Natural killer cell (primary cell): ENCODE results near the gene SLC38A5. TPM values are rescaled to one million over a fixed set of nuclear protein-coding genes. Genes with fewer than 3 reads are reported as not detected.

Source experiments
- ATAC-seq, 3 donors: fragments of 150-1000 bp in 2 of 3; fragments of 200-7000 bp in 1 of 3; cut with Tn5 transposase; 1 replicate in 1 of 3; 2 replicates in 2 of 3; pipeline ENCODE4 v1.10.0; 2021; ENCODE audit warnings: mild to moderate bottlenecking in 2 of 3, moderate library complexity in 2 of 3
- DNase-seq, 2 donors: peaks; one replicate each; pipeline versions ENCODE4 v3.0.0 to v3.0.0-alpha.2; 2013 to 2021; ENCODE audit warnings: mixed read lengths in 1 of 2
- H3K27ac ChIP-seq: one replicate; pipeline ENCODE4 v1.5.1; 2013; ENCODE audit warnings: mild to moderate bottlenecking, low read length
- H3K27me3 ChIP-seq: one replicate; pipeline ENCODE4 v1.6.1; 2013; ENCODE audit warnings: low read length; ENCODE audit not compliant: control insufficient read depth, insufficient read depth
- H3K36me3 ChIP-seq: one replicate; pipeline ENCODE4 v1.6.1; 2013; ENCODE audit warnings: low read length; ENCODE audit not compliant: control insufficient read depth, insufficient read depth
- H3K4me1 ChIP-seq: one replicate; pipeline ENCODE4 v1.6.1; 2013; ENCODE audit warnings: low read length; ENCODE audit not compliant: control insufficient read depth, insufficient read depth
- H3K4me3 ChIP-seq: one replicate; pipeline ENCODE4 v1.5.1; 2013; ENCODE audit warnings: low read length
- H3K9me3 ChIP-seq: one replicate; pipeline ENCODE4 v1.6.1; 2013; ENCODE audit warnings: low read length; ENCODE audit not compliant: control insufficient read depth, insufficient read depth
- H3K27ac Mint-ChIP-seq, 2 donors: one replicate each; pipeline ENCODE4 v1.8.0; 2022; ENCODE audit warnings: mild to moderate bottlenecking in 2 of 2, mixed read lengths in 2 of 2, moderate library complexity in 1 of 2
- H3K27me3 Mint-ChIP-seq, 2 donors: one replicate each; pipeline ENCODE4 v1.8.0; 2022; ENCODE audit warnings: low read depth in 2 of 2, mixed read lengths in 2 of 2
- H3K36me3 Mint-ChIP-seq: one replicate; pipeline ENCODE4 v1.8.0; 2022; ENCODE audit warnings: mixed read lengths
- H3K4me1 Mint-ChIP-seq, 2 donors: one replicate each; pipeline ENCODE4 v1.8.0; 2022; ENCODE audit warnings: mixed read lengths in 2 of 2
- H3K4me3 Mint-ChIP-seq: one replicate; pipeline ENCODE4 v1.8.0; 2022; ENCODE audit warnings: mild to moderate bottlenecking, moderate library complexity, mixed read lengths
- H3K9me3 Mint-ChIP-seq, 2 donors: one replicate each; pipeline ENCODE4 v1.8.0; 2022; ENCODE audit warnings: mixed read lengths in 2 of 2
- WGBS: methylation state at CpG from one replicate; pipeline ENCODE4 v1.1.7; 2013; ENCODE audit warnings: missing lambda C conversion rate; ENCODE audit not compliant: insufficient coverage; 5-methylcytosine and 5-hydroxymethylcytosine counted together
- intact Hi-C: fragments of 100-400 bp; cut with micrococcal nuclease; formaldehyde crosslinking; loops from one replicate; pipeline ENCODE4 v1.14.2; 2022
- total RNA-seq, 4 donors: library from RNA; stranded (reverse); fragments of 120-200 nt in 1 of 4; gene quantifications; one replicate each; pipeline versions ENCODE4 v1.2.3 to v1.2.4, GENCODE V29; 2013 to 2022
- TF ChIP-seq, protein P1 (sequence below): fragments of 200-600 bp; IDR thresholded peaks from one replicate; pipeline ENCODE4 v1.8.0; 2022; ENCODE audit warnings: antibody characterized with exemption

The SLC38A5 gene
- total RNA-seq, 3 donors from 2014 or later (not counting 1 experiment from before 2014, with no cell fraction given): 20.3 to 25.1 (median 24.7) TPM

DNA sequence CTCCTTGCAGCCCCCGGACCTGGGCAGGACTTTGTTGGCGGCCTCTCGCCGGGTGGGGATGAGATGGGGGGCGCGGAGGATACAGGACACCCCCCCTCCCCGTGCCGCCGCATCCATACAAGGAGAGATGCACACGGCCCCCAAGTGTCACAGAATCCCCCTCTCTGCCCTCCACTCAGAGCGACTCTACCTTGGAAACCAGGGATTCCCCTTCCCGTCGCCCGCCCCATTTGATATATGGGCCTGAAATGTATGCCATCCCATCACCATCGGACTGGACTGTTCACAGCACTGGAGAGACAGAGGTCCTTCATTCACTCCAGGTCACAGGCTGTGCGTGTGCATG, 39.2 kb upstream of the SLC38A5 start:
- H3K4me1 Mint-ChIP-seq: peaks cover 7 to 31% of the 10 kb centered on the region in 2 donors
- intact Hi-C loops: no loop called here
- no peaks in the 10 kb centered on the region for H3K27me3 Mint-ChIP-seq
- peak overlapping the region; percentile 90 for H3K4me3 Mint-ChIP-seq
- H3K4me1 ChIP-seq: peaks cover 16% of the 10 kb centered on the region
- peak overlapping the region; percentile 71 for H3K27ac ChIP-seq
- no peaks in the 10 kb centered on the region for H3K36me3 ChIP-seq
- H3K4me3 ChIP-seq: peak overlapping the region; percentile 84
- H3K36me3 Mint-ChIP-seq: no peaks in the 10 kb centered on the region
- peak overlapping the region; percentile 65 to 94 for H3K27ac Mint-ChIP-seq
- no peaks in the 10 kb centered on the region for H3K9me3 Mint-ChIP-seq
- peak in 1 of 2 donors; percentile 45 for DNase-seq
- peak; percentile 35 to 55 (median 36) for ATAC-seq
- no peaks in the 10 kb centered on the region for H3K27me3 ChIP-seq
- TF ChIP-seq, protein P1, sequence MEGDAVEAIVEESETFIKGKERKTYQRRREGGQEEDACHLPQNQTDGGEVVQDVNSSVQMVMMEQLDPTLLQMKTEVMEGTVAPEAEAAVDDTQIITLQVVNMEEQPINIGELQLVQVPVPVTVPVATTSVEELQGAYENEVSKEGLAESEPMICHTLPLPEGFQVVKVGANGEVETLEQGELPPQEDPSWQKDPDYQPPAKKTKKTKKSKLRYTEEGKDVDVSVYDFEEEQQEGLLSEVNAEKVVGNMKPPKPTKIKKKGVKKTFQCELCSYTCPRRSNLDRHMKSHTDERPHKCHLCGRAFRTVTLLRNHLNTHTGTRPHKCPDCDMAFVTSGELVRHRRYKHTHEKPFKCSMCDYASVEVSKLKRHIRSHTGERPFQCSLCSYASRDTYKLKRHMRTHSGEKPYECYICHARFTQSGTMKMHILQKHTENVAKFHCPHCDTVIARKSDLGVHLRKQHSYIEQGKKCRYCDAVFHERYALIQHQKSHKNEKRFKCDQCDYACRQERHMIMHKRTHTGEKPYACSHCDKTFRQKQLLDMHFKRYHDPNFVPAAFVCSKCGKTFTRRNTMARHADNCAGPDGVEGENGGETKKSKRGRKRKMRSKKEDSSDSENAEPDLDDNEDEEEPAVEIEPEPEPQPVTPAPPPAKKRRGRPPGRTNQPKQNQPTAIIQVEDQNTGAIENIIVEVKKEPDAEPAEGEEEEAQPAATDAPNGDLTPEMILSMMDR: no peak
- no peaks in the 10 kb centered on the region for H3K9me3 ChIP-seq
- 2% methylated on average over 10 of the region's 16 CpGs for WGBS

DNA sequence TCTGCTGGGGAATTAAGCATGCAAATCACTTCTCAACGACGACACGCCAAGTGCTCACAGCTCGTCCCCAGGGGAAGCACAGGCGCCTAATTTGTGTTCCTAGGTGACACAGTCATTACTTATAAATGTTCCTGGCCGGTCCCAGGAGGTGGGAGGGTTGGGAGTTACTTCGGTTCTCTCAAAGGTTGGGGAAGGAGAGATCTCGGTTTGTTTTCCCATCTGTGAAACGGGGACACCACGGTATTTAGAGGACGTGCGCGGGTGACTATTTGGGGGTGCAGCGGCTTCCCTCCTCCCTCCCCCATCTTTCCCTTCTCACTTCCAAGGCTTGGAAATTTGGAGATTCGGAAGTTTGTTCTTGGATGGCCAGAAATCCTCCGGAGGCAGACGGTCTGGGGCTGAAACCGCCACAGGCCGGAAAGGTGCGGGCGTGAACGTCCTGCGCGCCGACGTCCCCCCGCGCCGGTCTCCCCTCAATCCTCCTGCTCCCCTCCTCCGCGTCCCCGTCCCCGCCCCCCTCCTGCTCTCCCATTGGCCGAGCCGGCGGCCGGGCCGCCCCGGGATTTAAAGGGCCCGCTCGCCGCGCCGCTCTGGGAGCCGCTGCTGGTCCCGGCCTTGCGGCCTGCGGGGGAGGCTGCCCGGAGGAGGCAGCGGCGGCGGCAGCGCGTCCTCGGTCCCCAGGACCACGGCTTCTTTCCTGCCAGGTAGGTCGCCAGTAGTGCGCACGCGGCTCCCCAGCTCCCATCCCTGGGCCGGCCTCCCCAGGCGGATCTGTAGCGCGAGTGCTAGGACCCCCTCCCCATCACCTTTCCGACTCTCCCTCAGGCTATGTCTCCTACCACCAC, 38.6 kb upstream of the SLC38A5 start, which contains the start of gene PORCN:
Gene PORCN (plus strand): TSS at position 593 of the 845 bp plus-strand sequence. CDS start 829 bp downstream, outside the sequence.
- peak within 1 kb of the TSS; percentile 84 for H3K4me3 ChIP-seq
- peaks cover 16% of the 10 kb centered on the region for H3K4me1 ChIP-seq
- Mint-ChIP-seq H3K27ac (peak within 1 kb of the TSS; percentile 65 to 94), H3K4me1 (peaks cover 7 to 31% of the 10 kb centered on the region in 2 donors), H3K27me3 (no peaks in the 10 kb centered on the region), H3K4me3 (peak within 1 kb of the TSS; percentile 90), H3K9me3 (no peaks in the 10 kb centered on the region), H3K36me3 (no peaks in the 10 kb centered on the region)
- peak within 1 kb of the TSS; percentile 88 for H3K27ac ChIP-seq
- ATAC-seq: peak; percentile 94 to 96 (median 95)
- WGBS: under 1% methylated on average over 56 of the region's 65 CpGs
- intact Hi-C loops: no loop called here
- DNase-seq: peak; percentile 67 to 81
- TF ChIP-seq, protein P1: no peak
- H3K9me3 ChIP-seq: no peaks in the 10 kb centered on the region
- H3K27me3 ChIP-seq: no peaks in the 10 kb centered on the region
- no peaks in the 10 kb centered on the region for H3K36me3 ChIP-seq

DNA sequence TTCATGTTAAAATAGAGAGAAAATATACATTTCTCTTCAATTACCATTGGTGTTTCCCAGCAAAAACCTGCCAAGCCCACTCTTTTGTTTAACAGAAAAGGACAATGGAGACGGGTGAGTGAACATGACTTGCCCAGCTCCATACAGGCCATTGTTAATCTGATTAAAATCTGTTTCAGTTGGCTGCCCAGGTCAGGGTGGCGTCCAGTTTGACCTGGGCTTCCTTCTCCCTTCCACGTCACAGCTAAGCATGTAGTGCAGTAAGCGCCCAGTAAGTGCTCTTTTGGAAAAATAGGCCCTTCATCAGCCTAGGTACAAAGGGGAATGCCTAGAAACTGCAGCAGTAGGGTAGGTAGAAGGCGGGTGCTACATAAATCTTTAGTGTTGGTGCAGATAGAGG, 37.2 kb upstream of the SLC38A5 start:
- Mint-ChIP-seq H3K4me3 (no peak overlapping the region), H3K4me1 (peaks cover 7 to 30% of the 10 kb centered on the region in 2 donors), H3K27ac (no peak overlapping the region), H3K9me3 (no peaks in the 10 kb centered on the region), H3K36me3 (no peaks in the 10 kb centered on the region), H3K27me3 (no peaks in the 10 kb centered on the region)
- TF ChIP-seq, protein P1: no peak
- Histone ChIP-seq H3K27me3 (no peaks in the 10 kb centered on the region), H3K4me1 (peaks cover 16% of the 10 kb centered on the region), H3K9me3 (no peaks in the 10 kb centered on the region), H3K27ac (no peak overlapping the region), H3K36me3 (no peaks in the 10 kb centered on the region), H3K4me3 (no peak overlapping the region)
- 97% methylated on average over 3 of the region's 5 CpGs for WGBS
- DNase-seq: no peak
- intact Hi-C loops: no loop called here
- ATAC-seq: no peak
